ENCODE results near the gene CELA1.

CELA1 gene

GRCh38 chr12:51328587-51328986 lies 17.9 kb downstream of the CELA1 start:
- H3K27ac ChIP-seq (ENCODE audit: insufficient read depth, low read depth, low read length, poor library complexity, severe bottlenecking), result no peak overlapping the region
- H3K27me3 ChIP-seq (ENCODE audit: control insufficient read depth, insufficient read depth, low read length, poor library complexity, severe bottlenecking), result no peaks in the 10 kb centered on the region
- no peaks in the 10 kb centered on the region for H3K4me1 ChIP-seq (ENCODE audit: control insufficient read depth, insufficient read depth, low read length)
- no peaks in the 10 kb centered on the region for H3K36me3 ChIP-seq (ENCODE audit: control insufficient read depth, insufficient read depth, low read length)
- no peaks in the 10 kb centered on the region for H3K9me3 ChIP-seq (ENCODE audit: control insufficient read depth, low read length)
- H3K4me3 ChIP-seq (ENCODE audit: insufficient read depth, low read depth, low read length), result no peak overlapping the region
- WGBS, 2 experiments, result 89 to 95% methylated on average over 4 of the region's 4 CpGs

- no peaks in the 10 kb centered on the region for H3K36me3 ChIP-seq (ENCODE audit: control insufficient read depth, insufficient read depth, low read length)
These were observed 19.6 kb downstream of the CELA1 start for GRCh38 chr12:51326698-51327439.

GRCh38 chr12:51324953-51325352 lies 21.5 kb downstream of the CELA1 start:
- Histone ChIP-seq H3K4me1 (ENCODE audit: control insufficient read depth, insufficient read depth, low read length) (peaks cover 20% of the 10 kb centered on the region), H3K4me3 (ENCODE audit: insufficient read depth, low read depth, low read length) (no peak overlapping the region), H3K9me3 (ENCODE audit: control insufficient read depth, low read length) (no peaks in the 10 kb centered on the region), H3K27ac (ENCODE audit: insufficient read depth, low read depth, low read length, poor library complexity, severe bottlenecking) (no peak overlapping the region), H3K36me3 (ENCODE audit: control insufficient read depth, insufficient read depth, low read length) (no peaks in the 10 kb centered on the region), H3K27me3 (ENCODE audit: control insufficient read depth, insufficient read depth, low read length, poor library complexity, severe bottlenecking) (no peaks in the 10 kb centered on the region)
- 94 to 99% methylated on average over 4 of the region's 4 CpGs for WGBS, 2 experiments

More at GRCh38 chr12:51326698-51327439, 19.6 kb downstream of the CELA1 start:
- Histone ChIP-seq H3K27ac (ENCODE audit: insufficient read depth, low read depth, low read length, poor library complexity, severe bottlenecking) (no peak overlapping the region), H3K27me3 (ENCODE audit: control insufficient read depth, insufficient read depth, low read length, poor library complexity, severe bottlenecking) (no peaks in the 10 kb centered on the region), H3K4me1 (ENCODE audit: control insufficient read depth, insufficient read depth, low read length) (peaks cover 8% of the 10 kb centered on the region), H3K9me3 (ENCODE audit: control insufficient read depth, low read length) (no peaks in the 10 kb centered on the region), H3K4me3 (ENCODE audit: insufficient read depth, low read depth, low read length) (no peak overlapping the region)
- 83 to 85% methylated on average over 7 of the region's 7 CpGs for WGBS, 2 experiments

- no peaks in the 10 kb centered on the region for H3K27me3 ChIP-seq (ENCODE audit: control insufficient read depth, insufficient read depth, low read length, poor library complexity, severe bottlenecking)
- no peak within 1 kb of the TSS for H3K4me3 ChIP-seq (ENCODE audit: insufficient read depth, low read depth, low read length)
- no peaks in the 10 kb centered on the region for H3K9me3 ChIP-seq (ENCODE audit: control insufficient read depth, low read length)
- peaks cover 20% of the 10 kb centered on the region for H3K4me1 ChIP-seq (ENCODE audit: control insufficient read depth, insufficient read depth, low read length)
- no peaks in the 10 kb centered on the region for H3K36me3 ChIP-seq (ENCODE audit: control insufficient read depth, insufficient read depth, low read length)
- WGBS, 2 experiments, result 96 to 97% methylated on average over 60 of the region's 60 CpGs
- no peak within 1 kb of the TSS for H3K27ac ChIP-seq (ENCODE audit: insufficient read depth, low read depth, low read length, poor library complexity, severe bottlenecking)
These were observed 22.2 kb downstream of the CELA1 start, which contains the start of gene BIN2 for GRCh38 chr12:51323966-51324895. Gene BIN2, minus strand, starts transcription at chr12:51324174. Its CDS starts 72 bp downstream, at chr12:51324102.

- Histone ChIP-seq H3K4me1 (ENCODE audit: control insufficient read depth, insufficient read depth, low read length) (peaks cover 24% of the 10 kb centered on the region), H3K27me3 (ENCODE audit: control insufficient read depth, insufficient read depth, low read length, poor library complexity, severe bottlenecking) (no peaks in the 10 kb centered on the region), H3K36me3 (ENCODE audit: control insufficient read depth, insufficient read depth, low read length) (no peaks in the 10 kb centered on the region), H3K27ac (ENCODE audit: insufficient read depth, low read depth, low read length, poor library complexity, severe bottlenecking) (no peak overlapping the region), H3K9me3 (ENCODE audit: control insufficient read depth, low read length) (no peaks in the 10 kb centered on the region), H3K4me3 (ENCODE audit: insufficient read depth, low read depth, low read length) (no peak overlapping the region)
- WGBS, 2 experiments, result 89 to 93% methylated on average over 15 of the region's 15 CpGs
These were observed 23.0 kb downstream of the CELA1 start for GRCh38 chr12:51323317-51323960.

GRCh38 chr12:51322452-51322851 lies 24.0 kb downstream of the CELA1 start:
- H3K9me3 ChIP-seq (ENCODE audit: control insufficient read depth, low read length), result no peaks in the 10 kb centered on the region
- H3K27ac ChIP-seq (ENCODE audit: insufficient read depth, low read depth, low read length, poor library complexity, severe bottlenecking), result no peak overlapping the region
- WGBS, 2 experiments, result 91 to 99% methylated on average over 5 of the region's 5 CpGs
- no peaks in the 10 kb centered on the region for H3K27me3 ChIP-seq (ENCODE audit: control insufficient read depth, insufficient read depth, low read length, poor library complexity, severe bottlenecking)
- H3K36me3 ChIP-seq (ENCODE audit: control insufficient read depth, insufficient read depth, low read length), result no peaks in the 10 kb centered on the region
- no peak overlapping the region for H3K4me3 ChIP-seq (ENCODE audit: insufficient read depth, low read depth, low read length)
- H3K4me1 ChIP-seq (ENCODE audit: control insufficient read depth, insufficient read depth, low read length), result peaks cover 24% of the 10 kb centered on the region

GRCh38 chr12:51321882-51322281 lies 24.6 kb downstream of the CELA1 start:
- WGBS, 2 experiments, result 90 to 97% methylated on average over 3 of the region's 3 CpGs
- Histone ChIP-seq H3K27ac (ENCODE audit: insufficient read depth, low read depth, low read length, poor library complexity, severe bottlenecking) (no peak overlapping the region), H3K4me1 (ENCODE audit: control insufficient read depth, insufficient read depth, low read length) (peaks cover 24% of the 10 kb centered on the region), H3K9me3 (ENCODE audit: control insufficient read depth, low read length) (no peaks in the 10 kb centered on the region), H3K27me3 (ENCODE audit: control insufficient read depth, insufficient read depth, low read length, poor library complexity, severe bottlenecking) (no peaks in the 10 kb centered on the region), H3K36me3 (ENCODE audit: control insufficient read depth, insufficient read depth, low read length) (no peaks in the 10 kb centered on the region), H3K4me3 (ENCODE audit: insufficient read depth, low read depth, low read length) (no peak overlapping the region)

- H3K27ac ChIP-seq (ENCODE audit: insufficient read depth, low read depth, low read length, poor library complexity, severe bottlenecking), result peak overlapping the region; percentile 99
- H3K4me3 ChIP-seq (ENCODE audit: insufficient read depth, low read depth, low read length), result no peak overlapping the region
- no peaks in the 10 kb centered on the region for H3K36me3 ChIP-seq (ENCODE audit: control insufficient read depth, insufficient read depth, low read length)
- no peaks in the 10 kb centered on the region for H3K9me3 ChIP-seq (ENCODE audit: control insufficient read depth, low read length)
- H3K4me1 ChIP-seq (ENCODE audit: control insufficient read depth, insufficient read depth, low read length), result peaks cover 24% of the 10 kb centered on the region
- WGBS, 2 experiments, result 12 to 17% methylated on average over 3 of the region's 3 CpGs
- H3K27me3 ChIP-seq (ENCODE audit: control insufficient read depth, insufficient read depth, low read length, poor library complexity, severe bottlenecking), result no peaks in the 10 kb centered on the region
These were observed 25.7 kb downstream of the CELA1 start for GRCh38 chr12:51320695-51321320.

- Histone ChIP-seq H3K4me1 (ENCODE audit: control insufficient read depth, insufficient read depth, low read length) (peaks cover 24% of the 10 kb centered on the region), H3K4me3 (ENCODE audit: insufficient read depth, low read depth, low read length) (no peak overlapping the region), H3K36me3 (ENCODE audit: control insufficient read depth, insufficient read depth, low read length) (no peaks in the 10 kb centered on the region), H3K9me3 (ENCODE audit: control insufficient read depth, low read length) (no peaks in the 10 kb centered on the region), H3K27me3 (ENCODE audit: control insufficient read depth, insufficient read depth, low read length, poor library complexity, severe bottlenecking) (no peaks in the 10 kb centered on the region), H3K27ac (ENCODE audit: insufficient read depth, low read depth, low read length, poor library complexity, severe bottlenecking) (peak overlapping the region; percentile 99)
- 49 to 50% methylated on average over 4 of the region's 4 CpGs for WGBS, 2 experiments
These were observed 26.2 kb downstream of the CELA1 start for GRCh38 chr12:51320311-51320694.
